Panc1 (cell line): Measurements from ENCODE around the gene COG3. TPM values are rescaled to one million over a fixed set of nuclear protein-coding genes. Genes with fewer than 3 reads are reported as not detected.

Experiments
- ATAC-seq: fragments of 200-7000 bp; cut with Tn5 transposase; 2 replicates; pipeline ENCODE4 v1.9.1; 2020; ENCODE audit warnings: mild to moderate bottlenecking, moderate library complexity
- BruUV-seq: library from RNA; stranded (reverse); fragments of 400-500 nt; replicated peaks from 2 replicates; lab custom pipeline; 2021; lab: Mats Ljungman, UMichigan
- CTCF ChIA-PET: fragments of 300-600 bp; sonication (Branson Sonifier 250); formaldehyde crosslinking; loops from one replicate; lab custom pipeline; 2022; ENCODE audit warnings: antibody characterized with exemption; lab: Charles Lee
- POLR2A ChIA-PET: fragments of 300-600 bp; sonication (Branson Sonifier 250); formaldehyde crosslinking; loops from one replicate; lab custom pipeline; 2022; ENCODE audit warnings: antibody characterized with exemption; lab: Charles Lee
- DNase-seq: peaks from one replicate; pipeline ENCODE4 v3.0.0-alpha.2; 2010; ENCODE audit warnings: low read depth, low spot score
- H3K27ac ChIP-seq: 2 replicates; pipeline ENCODE4 v1.5.1; 2011; ENCODE audit warnings: mild to moderate bottlenecking, low read length, inconsistent platforms
- H3K27me3 ChIP-seq: fragments of 200-500 bp; sonication (Bioruptor generic); 2 replicates; pipeline ENCODE4 v1.6.0; 2014; ENCODE audit warnings: low read length, inconsistent platforms; ENCODE audit not compliant: control insufficient read depth, insufficient read depth
- H3K36me3 ChIP-seq: fragments of 200-500 bp; sonication (Bioruptor generic); 2 replicates; pipeline ENCODE4 v1.5.1; 2014; ENCODE audit warnings: inconsistent platforms, mild to moderate bottlenecking, low read length, moderate library complexity; ENCODE audit not compliant: control insufficient read depth, insufficient read depth
- H3K4me1 ChIP-seq: 2 replicates; pipeline ENCODE4 v1.5.1; 2011; ENCODE audit warnings: inconsistent platforms, mild to moderate bottlenecking, low read length, moderate library complexity; ENCODE audit not compliant: control insufficient read depth, insufficient read depth
- H3K4me3 ChIP-seq, 2 experiments: 2 replicates each; pipeline ENCODE4 v1.5.1; 2011 to 2012; ENCODE audit warnings: low read depth in 2 of 2, low read length in 2 of 2, mild to moderate bottlenecking in 2 of 2, inconsistent platforms in 1 of 2, moderate library complexity in 1 of 2
- H3K9me3 ChIP-seq: fragments of 200-500 bp; sonication (Bioruptor generic); 2 replicates; pipeline ENCODE4 v1.5.1; 2014; ENCODE audit warnings: low read depth, mild to moderate bottlenecking, inconsistent platforms, low read length, moderate library complexity; ENCODE audit not compliant: control insufficient read depth, insufficient read depth
- POLR2AphosphoS5 ChIP-seq: IDR thresholded peaks from 2 replicates; pipeline ENCODE4 v1.6.1; 2012; ENCODE audit warnings: mild to moderate bottlenecking, low read depth, low read length, moderate library complexity
- REST ChIP-seq, 2 experiments: IDR thresholded peaks; 2 replicates each; pipeline ENCODE4 v1.6.1; 2011 to 2012; ENCODE audit warnings: low read depth in 2 of 2, control low read depth in 1 of 2, low read length in 1 of 2, mild to moderate bottlenecking in 1 of 2, moderate library complexity in 1 of 2; ENCODE audit not compliant: insufficient read depth in 1 of 2
- SIN3A ChIP-seq: IDR thresholded peaks from 2 replicates; pipeline ENCODE4 v1.6.1; 2012; ENCODE audit warnings: low read depth, mild to moderate bottlenecking, low read length, moderate library complexity, borderline replicate concordance; ENCODE audit not compliant: insufficient read depth
- TCF7L2 ChIP-seq: IDR thresholded peaks from 2 replicates; pipeline ENCODE4 v1.6.1; 2011; ENCODE audit warnings: mild to moderate bottlenecking, low read depth, low read length, inconsistent platforms
- in situ Hi-C: cut with HindIII; loops from 2 replicates; pipeline ENCODE4 v1.10.0; 2016; ENCODE audit warnings: low sequenced_read_pairs, low pct_unique_long_range_greater_than_20kb
- intact Hi-C: fragments of 100-400 bp; cut with micrococcal nuclease; formaldehyde crosslinking; loops from one replicate; pipeline ENCODE4 v1.10.0; 2022; ENCODE audit not compliant: unreplicated experiment
- total RNA-seq: library from RNA; stranded (reverse); gene quantifications from one replicate; pipeline ENCODE4 v1.2.1, GENCODE V29; 2021; ENCODE audit not compliant: unreplicated experiment
- TF ChIP-seq, protein P1 (sequence below): fragments of 450-650 bp; IDR thresholded peaks from 2 replicates; pipeline ENCODE4 v1.5.1; 2017; ENCODE audit warnings: mild to moderate bottlenecking

The COG3 gene
- total RNA-seq, 1 experiment from 2014 or later: 13.6 TPM

GRCh38 chr13:45554604-45555109, 89.9 kb downstream of the COG3 start:
- DNase-seq: no peak
- H3K9me3 ChIP-seq: no peaks in the 10 kb centered on the region
- no peaks in the 10 kb centered on the region for H3K4me1 ChIP-seq
- H3K27me3 ChIP-seq: no peaks in the 10 kb centered on the region
- no peak overlapping the region for H3K27ac ChIP-seq
- CTCF ChIA-PET: no interaction called here
- in situ Hi-C loops: no loop called here
- intact Hi-C loops: no loop called here
- no peak for ATAC-seq
- no peaks in the 10 kb centered on the region for H3K36me3 ChIP-seq
- TF ChIP-seq, protein P1, sequence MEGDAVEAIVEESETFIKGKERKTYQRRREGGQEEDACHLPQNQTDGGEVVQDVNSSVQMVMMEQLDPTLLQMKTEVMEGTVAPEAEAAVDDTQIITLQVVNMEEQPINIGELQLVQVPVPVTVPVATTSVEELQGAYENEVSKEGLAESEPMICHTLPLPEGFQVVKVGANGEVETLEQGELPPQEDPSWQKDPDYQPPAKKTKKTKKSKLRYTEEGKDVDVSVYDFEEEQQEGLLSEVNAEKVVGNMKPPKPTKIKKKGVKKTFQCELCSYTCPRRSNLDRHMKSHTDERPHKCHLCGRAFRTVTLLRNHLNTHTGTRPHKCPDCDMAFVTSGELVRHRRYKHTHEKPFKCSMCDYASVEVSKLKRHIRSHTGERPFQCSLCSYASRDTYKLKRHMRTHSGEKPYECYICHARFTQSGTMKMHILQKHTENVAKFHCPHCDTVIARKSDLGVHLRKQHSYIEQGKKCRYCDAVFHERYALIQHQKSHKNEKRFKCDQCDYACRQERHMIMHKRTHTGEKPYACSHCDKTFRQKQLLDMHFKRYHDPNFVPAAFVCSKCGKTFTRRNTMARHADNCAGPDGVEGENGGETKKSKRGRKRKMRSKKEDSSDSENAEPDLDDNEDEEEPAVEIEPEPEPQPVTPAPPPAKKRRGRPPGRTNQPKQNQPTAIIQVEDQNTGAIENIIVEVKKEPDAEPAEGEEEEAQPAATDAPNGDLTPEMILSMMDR: no peak
- TF ChIP-seq TCF7L2 (no peak), SIN3A (no peak), REST (IDR thresholded peaks at IDR 0.05; ENCODE audit: insufficient read depth in 1 of 2, low read depth in 2 of 2, low read length in 1 of 2) (no peak), POLR2AphosphoS5 (no peak)
- BruUV-seq: no TSS peak
- no peak overlapping the region for H3K4me3 ChIP-seq
- POLR2A ChIA-PET: no interaction called here

- CTCF ChIA-PET: no interaction called here
- no TSS peak for BruUV-seq
- POLR2A ChIA-PET: no interaction called here
- no peak for DNase-seq
- TF ChIP-seq POLR2AphosphoS5 (no peak), REST (IDR thresholded peaks at IDR 0.05; ENCODE audit: insufficient read depth in 1 of 2, low read depth in 2 of 2, low read length in 1 of 2) (no peak), TCF7L2 (no peak), SIN3A (no peak)
- TF ChIP-seq, protein P1: no peak
- H3K9me3 ChIP-seq: no peaks in the 10 kb centered on the region
- in situ Hi-C loops (no loop called here), intact Hi-C loops (no loop called here)
- no peaks in the 10 kb centered on the region for H3K4me1 ChIP-seq
- H3K36me3 ChIP-seq: no peaks in the 10 kb centered on the region
- H3K27ac ChIP-seq: no peak overlapping the region
- no peaks in the 10 kb centered on the region for H3K27me3 ChIP-seq
- no peak for ATAC-seq
- no peak overlapping the region for H3K4me3 ChIP-seq
These were observed 99.5 kb downstream of the COG3 start for GRCh38 chr13:45564133-45564776.
